ENCODE data around the gene PAX6.
"Not testable (repeated sequence)": the region's sequence is repeated elsewhere in the genome, so short reads cannot be mapped to it uniquely, and the experiment has no call there.

PAX6 gene

GRCh38 chr11:31761636-31762035 is 49.5 kb downstream of the PAX6 start:
- no peaks in the 10 kb centered on the region for H3K9me3 ChIP-seq
- TF ChIP-seq CTCF (IDR thresholded peaks at IDR 0.05; ENCODE audit: low read depth, low read length) = no peak
- no peak overlapping the region for H3K4me3 ChIP-seq (ENCODE audit: low read depth, low read length)
- DNase-seq = no peak
- no peaks in the 10 kb centered on the region for H3K4me1 ChIP-seq
- no peaks in the 10 kb centered on the region for H3K27me3 ChIP-seq
- H3K36me3 ChIP-seq = no peaks in the 10 kb centered on the region

- no peak for DNase-seq
- no peak for TF ChIP-seq CTCF (IDR thresholded peaks at IDR 0.05; ENCODE audit: low read depth, low read length)
- H3K27me3 ChIP-seq = no peaks in the 10 kb centered on the region
These were observed 53.8 kb downstream of the PAX6 start for GRCh38 chr11:31757260-31757835.

GRCh38 chr11:31747581-31747980 is 63.5 kb downstream of the PAX6 start:
- no peak for TF ChIP-seq CTCF (IDR thresholded peaks at IDR 0.05; ENCODE audit: low read depth, low read length)
- H3K36me3 ChIP-seq = no peaks in the 10 kb centered on the region

More at GRCh38 chr11:31757260-31757835, 53.8 kb downstream of the PAX6 start:
- no peaks in the 10 kb centered on the region for H3K9me3 ChIP-seq
- H3K36me3 ChIP-seq = no peaks in the 10 kb centered on the region
- no peaks in the 10 kb centered on the region for H3K4me1 ChIP-seq
- H3K4me3 ChIP-seq (ENCODE audit: low read depth, low read length) = no peak overlapping the region

GRCh38 chr11:31740731-31741368 is 70.3 kb downstream of the PAX6 start:
- H3K4me1 ChIP-seq = not testable (repeated sequence)

More at GRCh38 chr11:31747581-31747980, 63.5 kb downstream of the PAX6 start:
- Histone ChIP-seq H3K4me1 (no peaks in the 10 kb centered on the region), H3K4me3 (ENCODE audit: low read depth, low read length) (no peak overlapping the region), H3K9me3 (no peaks in the 10 kb centered on the region), H3K27me3 (no peaks in the 10 kb centered on the region)
- DNase-seq = no peak

GRCh38 chr11:31740131-31740530 is 71.0 kb downstream of the PAX6 start:
- no peaks in the 10 kb centered on the region for H3K27me3 ChIP-seq
- H3K4me1 ChIP-seq = no peaks in the 10 kb centered on the region
- no peaks in the 10 kb centered on the region for H3K9me3 ChIP-seq
- no peak for TF ChIP-seq CTCF (IDR thresholded peaks at IDR 0.05; ENCODE audit: low read depth, low read length)
- H3K4me3 ChIP-seq (ENCODE audit: low read depth, low read length) = no peak overlapping the region
- no peaks in the 10 kb centered on the region for H3K36me3 ChIP-seq
- no peak for DNase-seq

More at GRCh38 chr11:31740731-31741368, 70.3 kb downstream of the PAX6 start:
- not testable (repeated sequence) for H3K9me3 ChIP-seq; H3K36me3 ChIP-seq; H3K4me3 ChIP-seq (ENCODE audit: low read depth, low read length); DNase-seq; H3K27me3 ChIP-seq
